OCI-LY1 (cell line): ENCODE measurements around the gene PNPLA3.

Source experiments
- H2AFZ ChIP-seq: fragments of 200-600 bp; sonication (generic), shearing (Covaris generic); 2 replicates; pipeline ENCODE4 v1.6.0; 2014; ENCODE audit warnings: antibody characterized with exemption, mild to moderate bottlenecking, low read length
- H3F3A ChIP-seq: fragments of 200-600 bp; sonication (generic), shearing (Covaris generic); 2 replicates; pipeline ENCODE4 v1.6.0; 2014; ENCODE audit warnings: mild to moderate bottlenecking, antibody characterized with exemption, low read length, moderate library complexity; ENCODE audit not compliant: insufficient read depth
- H3K27ac ChIP-seq: fragments of 200-600 bp; sonication (generic); 2 replicates; pipeline ENCODE4 v1.5.1; 2014; ENCODE audit warnings: low read length, mixed run types, mild to moderate bottlenecking, low read depth; ENCODE audit not compliant: poor library complexity, severe bottlenecking
- H3K27me3 ChIP-seq: fragments of 200-600 bp; sonication (generic); 2 replicates; pipeline ENCODE4 v1.6.0; 2014; ENCODE audit warnings: antibody characterized with exemption, mild to moderate bottlenecking, low read length, moderate library complexity; ENCODE audit not compliant: insufficient read depth
- H3K36me3 ChIP-seq: fragments of 200-600 bp; sonication (generic); 2 replicates; pipeline ENCODE4 v1.6.1; 2014; ENCODE audit warnings: mild to moderate bottlenecking, antibody characterized with exemption, low read length, moderate library complexity, mixed read lengths; ENCODE audit not compliant: insufficient read depth
- H3K4me1 ChIP-seq: fragments of 200-600 bp; sonication (generic); 2 replicates; pipeline ENCODE4 v1.5.1; 2014; ENCODE audit warnings: mild to moderate bottlenecking, low read length, moderate library complexity; ENCODE audit not compliant: insufficient read depth, severe bottlenecking
- H3K4me2 ChIP-seq: fragments of 200-600 bp; sonication (generic), shearing (Covaris generic); 2 replicates; pipeline ENCODE4 v1.6.1; 2014; ENCODE audit warnings: low read length
- H3K4me3 ChIP-seq: fragments of 200-600 bp; sonication (generic); 2 replicates; pipeline ENCODE4 v1.5.1; 2014; ENCODE audit warnings: low read length, low read depth, mild to moderate bottlenecking, mixed read lengths; ENCODE audit not compliant: poor library complexity, severe bottlenecking
- H3K79me2 ChIP-seq: fragments of 200-600 bp; shearing (Covaris generic); 2 replicates; pipeline ENCODE4 v1.6.1; 2016; ENCODE audit warnings: mixed run types, low read length, mixed read lengths; ENCODE audit not compliant: insufficient read depth
- H3K9ac ChIP-seq: fragments of 200-600 bp; sonication (generic), shearing (Covaris generic); 2 replicates; pipeline ENCODE4 v1.6.1; 2014; ENCODE audit warnings: mild to moderate bottlenecking, low read length, mixed read lengths
- H3K9me2 ChIP-seq: fragments of 200-600 bp; sonication (generic), shearing (Covaris generic); 2 replicates; pipeline ENCODE4 v1.6.1; 2014; ENCODE audit warnings: low read depth, mild to moderate bottlenecking, low read length, mixed read lengths
- H3K9me3 ChIP-seq: fragments of 200-600 bp; shearing (Covaris generic); 2 replicates; pipeline ENCODE4 v1.6.1; 2014; ENCODE audit warnings: low read length, mixed read lengths
- H4K20me1 ChIP-seq: fragments of 200-600 bp; sonication (generic), shearing (Covaris generic); 2 replicates; pipeline ENCODE4 v1.6.0; 2016; ENCODE audit warnings: mild to moderate bottlenecking, low read length; ENCODE audit not compliant: insufficient read depth
- CTCF ChIP-seq: fragments of 200-600 bp; sonication (generic), shearing (Covaris generic); IDR thresholded peaks from 2 replicates; pipeline ENCODE4 v1.5.1; 2017; ENCODE audit warnings: mild to moderate bottlenecking, antibody characterized with exemption, low read length, moderate library complexity, mixed read lengths
- EZH2 ChIP-seq: fragments of 200-600 bp; sonication (generic), shearing (Covaris generic); IDR thresholded peaks from 2 replicates; pipeline ENCODE4 v1.8.0; 2017; ENCODE audit warnings: borderline replicate concordance, mixed run types, mild to moderate bottlenecking, antibody characterized with exemption, low read length, moderate library complexity, mixed read lengths

The PNPLA3 gene

GRCh38 chr22:43988116-43988820, 64.7 kb downstream of the PNPLA3 start:
- no peaks in the 10 kb centered on the region for H3K79me2 ChIP-seq
- peaks cover 1% of the 10 kb centered on the region for H3K4me1 ChIP-seq
- H3K4me3 ChIP-seq = no peak overlapping the region
- H3K36me3 ChIP-seq = peaks cover 84% of the 10 kb centered on the region
- TF ChIP-seq CTCF (no peak), EZH2 (no peak)
- no peak overlapping the region for H3K4me2 ChIP-seq
- no peaks in the 10 kb centered on the region for H3K9me3 ChIP-seq
- H4K20me1 ChIP-seq = no peaks in the 10 kb centered on the region
- H3K27ac ChIP-seq = no peak overlapping the region
- H3F3A ChIP-seq = no peaks in the 10 kb centered on the region
- no peaks in the 10 kb centered on the region for H3K27me3 ChIP-seq
- H3K9me2 ChIP-seq = no peaks in the 10 kb centered on the region
- H2AFZ ChIP-seq = no peak overlapping the region
- no peak overlapping the region for H3K9ac ChIP-seq

GRCh38 chr22:43988960-43989359, 65.4 kb downstream of the PNPLA3 start:
- H3K36me3 ChIP-seq = peaks cover 84% of the 10 kb centered on the region
- H3K9me2 ChIP-seq = no peaks in the 10 kb centered on the region

GRCh38 chr22:43990044-43990443, 66.4 kb downstream of the PNPLA3 start:
- Histone ChIP-seq H3K79me2 (no peaks in the 10 kb centered on the region), H3K27me3 (no peaks in the 10 kb centered on the region), H3K4me1 (peaks cover 6% of the 10 kb centered on the region), H2AFZ (no peak overlapping the region), H4K20me1 (no peaks in the 10 kb centered on the region), H3K36me3 (peaks cover 79% of the 10 kb centered on the region), H3K27ac (no peak overlapping the region), H3K9me2 (no peaks in the 10 kb centered on the region), H3F3A (no peaks in the 10 kb centered on the region), H3K4me2 (no peak overlapping the region), H3K4me3 (no peak overlapping the region), H3K9me3 (no peaks in the 10 kb centered on the region), H3K9ac (no peak overlapping the region)
- no peak for TF ChIP-seq EZH2
- TF ChIP-seq CTCF = no peak

More at GRCh38 chr22:43988960-43989359, 65.4 kb downstream of the PNPLA3 start:
- Histone ChIP-seq H4K20me1 (no peaks in the 10 kb centered on the region), H3K27ac (no peak overlapping the region), H3K9ac (no peak overlapping the region), H3K4me1 (peaks cover 6% of the 10 kb centered on the region), H2AFZ (no peak overlapping the region), H3K79me2 (no peaks in the 10 kb centered on the region), H3K4me2 (no peak overlapping the region), H3K27me3 (no peaks in the 10 kb centered on the region), H3K9me3 (no peaks in the 10 kb centered on the region), H3K4me3 (no peak overlapping the region), H3F3A (no peaks in the 10 kb centered on the region)
- no peak for TF ChIP-seq EZH2
- TF ChIP-seq CTCF = no peak
